B cell (primary cell): Measurements from ENCODE around the gene ANGEL2. TPM values are rescaled to one million over a fixed set of nuclear protein-coding genes. Genes with fewer than 3 reads are reported as not detected.
A peak's percentile ranks its signal among the peaks of the same experiment; 100 is the strongest.

ENCODE experiments used
- ATAC-seq: fragments of 200-7000 bp; cut with Tn5 transposase; one replicate; pipeline ENCODE4 v1.10.0; 2021; ENCODE audit warnings: low read depth, mild to moderate bottlenecking, moderate number of reproducible peaks, moderate library complexity
- CTCF ChIA-PET: fragments of 350-600 bp; sonication (Branson Sonifier 250); formaldehyde crosslinking; loops from one replicate; lab custom pipeline; 2021; ENCODE audit warnings: antibody characterized with exemption, inconsistent platforms; lab: Charles Lee
- POLR2A ChIA-PET: fragments of 350-600 bp; sonication (Branson Sonifier 250); formaldehyde crosslinking; loops from one replicate; lab custom pipeline; 2021; ENCODE audit warnings: antibody characterized with exemption; lab: Charles Lee
- DNase-seq: peaks from one replicate; pipeline ENCODE4 v3.0.0; 2013
- H2AFZ ChIP-seq: 2 replicates; pipeline ENCODE4 v1.6.1; 2012; ENCODE audit warnings: mild to moderate bottlenecking, low read depth, low read length; ENCODE audit not compliant: insufficient read depth, poor library complexity, severe bottlenecking
- H3K27ac ChIP-seq, 2 donors: 1 replicate in 1 of 2; 2 replicates in 1 of 2; pipeline ENCODE4 v1.5.1; 2012 to 2013; ENCODE audit warnings: low read length in 2 of 2, mild to moderate bottlenecking in 2 of 2, moderate library complexity in 1 of 2
- H3K27me3 ChIP-seq, 4 experiments: fragments of 200-600 bp in 1 of 4; sonication (generic) in 1 of 4; replicated peaks in 1 of 4; 1 replicate in 2 of 4; 2 replicates in 2 of 4; pipeline versions ENCODE4 v1.6.1 to v1.7.0; 2013 to 2016; ENCODE audit warnings: low read length in 3 of 4, mild to moderate bottlenecking in 2 of 4, mixed read lengths in 1 of 4, moderate library complexity in 1 of 4; ENCODE audit not compliant: insufficient read depth in 4 of 4, control insufficient read depth in 3 of 4; ENCODE audit errors: control extremely low read depth in 1 of 4
- H3K36me3 ChIP-seq, 2 experiments: replicated peaks in 1 of 2; 1 replicate in 1 of 2; 2 replicates in 1 of 2; pipeline versions ENCODE4 v1.6.1 to v1.7.1; 2013; ENCODE audit warnings: low read length in 1 of 2; ENCODE audit not compliant: insufficient read depth in 2 of 2, control insufficient read depth in 1 of 2; ENCODE audit errors: control extremely low read depth in 1 of 2, extremely low read depth in 1 of 2
- H3K4me1 ChIP-seq, 2 donors: fragments of 200-600 bp in 1 of 2; sonication (generic) in 1 of 2; 1 replicate in 1 of 2; 2 replicates in 1 of 2; pipeline versions ENCODE4 v1.5.1 to v1.6.1; 2013 to 2017; ENCODE audit warnings: low read length in 2 of 2; ENCODE audit not compliant: control insufficient read depth in 2 of 2, insufficient read depth in 2 of 2
- H3K4me2 ChIP-seq: replicated peaks from 2 replicates; pipeline ENCODE3; 2012; ENCODE audit warnings: mild to moderate bottlenecking, low read depth, low read length; ENCODE audit not compliant: poor library complexity, severe bottlenecking
- H3K4me3 ChIP-seq, 5 experiments: fragments of 200-600 bp in 1 of 5; sonication (generic) in 1 of 5; 1 replicate in 3 of 5; 2 replicates in 2 of 5; pipeline versions ENCODE4 v1.5.1 to v1.7.0; 2011 to 2016; ENCODE audit warnings: low read length in 4 of 5, mild to moderate bottlenecking in 4 of 5, low read depth in 2 of 5, control low read depth in 1 of 5, moderate library complexity in 1 of 5; ENCODE audit not compliant: insufficient read depth in 1 of 5; ENCODE audit errors: control extremely low read depth in 1 of 5, extremely low read depth in 1 of 5
- H3K79me2 ChIP-seq: fragments of 200-600 bp; sonication (generic); one replicate; pipeline ENCODE4 v1.6.0; 2016; ENCODE audit warnings: low read length; ENCODE audit not compliant: control insufficient read depth, insufficient read depth
- H3K9ac ChIP-seq: fragments of 200-600 bp; sonication (generic); 2 replicates; pipeline ENCODE4 v1.6.1; 2017; ENCODE audit warnings: mild to moderate bottlenecking, low read length, moderate library complexity
- H3K9me3 ChIP-seq, 3 donors: one replicate each; pipeline versions ENCODE4 v1.6.1 to v1.7.1; 2013; ENCODE audit warnings: low read length in 2 of 3; ENCODE audit not compliant: control insufficient read depth in 2 of 3, insufficient read depth in 1 of 3; ENCODE audit errors: control extremely low read depth in 1 of 3
- H4K20me1 ChIP-seq: 2 replicates; pipeline ENCODE4 v1.6.0; 2012; ENCODE audit warnings: mild to moderate bottlenecking, low read length; ENCODE audit not compliant: insufficient read depth, control insufficient read depth, poor library complexity, severe bottlenecking
- H3K27ac Mint-ChIP-seq: one replicate; pipeline ENCODE4 v1.8.0; 2021; ENCODE audit warnings: mixed read lengths
- H3K27me3 Mint-ChIP-seq: one replicate; pipeline ENCODE4 v1.8.0; 2021; ENCODE audit warnings: mixed read lengths
- H3K4me1 Mint-ChIP-seq: one replicate; pipeline ENCODE4 v1.8.0; 2021; ENCODE audit warnings: mixed read lengths
- H3K4me3 Mint-ChIP-seq: one replicate; pipeline ENCODE4 v1.8.0; 2021; ENCODE audit warnings: mixed read lengths
- H3K9me3 Mint-ChIP-seq: one replicate; pipeline ENCODE4 v1.8.0; 2022; ENCODE audit warnings: mixed read lengths; ENCODE audit not compliant: insufficient read depth
- EZH2 ChIP-seq: IDR thresholded peaks from 2 replicates; pipeline ENCODE4 v1.6.1; 2012; ENCODE audit warnings: borderline replicate concordance, low read depth, mild to moderate bottlenecking, moderate library complexity, low read length; ENCODE audit not compliant: insufficient read depth, poor library complexity, severe bottlenecking
- WGBS: methylation state at CpG from one replicate; pipeline ENCODE4 v1.1.5; 2013; ENCODE audit warnings: missing lambda C conversion rate; ENCODE audit not compliant: insufficient coverage; 5-methylcytosine and 5-hydroxymethylcytosine counted together
- intact Hi-C: fragments of 100-400 bp; cut with micrococcal nuclease; formaldehyde crosslinking; loops from one replicate; pipeline ENCODE4 v1.10.0; 2022
- polyA plus RNA-seq: library from polyadenylated mRNA; depleted of rRNA; stranded (reverse); fragments of >200 nt; gene quantifications from 2 replicates; pipeline ENCODE4 v1.2.3, GENCODE V29; 2012
- total RNA-seq, 2 donors: library from RNA; stranded (reverse); fragments of 120-200 nt in 1 of 2; gene quantifications; 1 replicate in 1 of 2; 2 replicates in 1 of 2; pipeline versions ENCODE4 v1.2.3 to v1.2.4, GENCODE V29; 2013 to 2022
- TF ChIP-seq, protein P1 (sequence below): fragments of 200-600 bp; IDR thresholded peaks from one replicate; pipeline ENCODE4 v1.8.0; 2022; ENCODE audit warnings: antibody characterized with exemption, mild to moderate bottlenecking

The ANGEL2 gene
- total and polyA plus RNA-seq, 2 donors (not counting 1 experiment from before 2014, with no cell fraction given): 25.2 to 94.2 TPM

DNA sequence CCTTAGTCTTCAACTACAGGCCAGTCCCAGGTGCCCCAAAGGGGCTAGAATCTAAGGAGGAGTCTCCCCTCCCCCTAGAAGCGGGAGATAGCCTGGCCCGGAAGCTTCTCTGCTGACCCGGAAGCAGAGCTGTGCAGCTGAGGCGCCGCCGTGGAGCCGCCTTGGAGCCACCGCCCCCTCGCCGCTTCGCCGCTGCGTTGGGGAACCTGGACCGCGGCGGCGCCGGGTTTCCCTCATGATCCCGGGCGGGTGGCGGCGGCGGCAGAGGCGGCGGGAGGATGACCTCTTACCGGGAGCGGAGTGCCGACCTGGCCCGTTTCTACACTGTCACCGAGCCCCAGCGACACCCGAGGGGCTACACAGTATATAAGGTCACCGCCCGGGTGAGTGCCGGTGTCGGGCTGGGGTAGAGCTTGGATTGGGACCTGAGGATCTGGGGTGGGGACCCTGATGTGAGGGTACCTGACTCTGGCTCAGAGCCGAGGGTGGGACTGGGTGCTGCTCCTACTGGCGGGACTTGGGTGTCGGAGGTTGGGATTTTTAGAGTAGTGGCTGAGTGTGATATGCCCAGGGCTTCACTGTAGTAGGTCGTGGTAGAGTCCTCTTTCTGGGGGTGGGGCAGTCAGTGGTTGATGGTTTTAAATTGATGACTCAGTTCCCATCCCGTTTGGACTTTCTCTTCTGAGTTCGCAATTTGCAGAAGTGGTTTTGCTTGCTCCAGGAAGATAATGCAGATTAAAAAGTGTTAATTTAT is 35.6 kb upstream of the ANGEL2 start, which contains the start of gene RPS6KC1:
RPS6KC1 (plus strand) TSS at position 115 of the 754 bp plus-strand sequence; CDS start at position 279, 164 bp downstream.
- peaks cover 22% of the 10 kb centered on the region for H3K4me1 Mint-ChIP-seq
- H3K4me3 Mint-ChIP-seq: peak within 1 kb of the TSS; percentile 97
- Histone ChIP-seq H3K9me3 (peaks cover 0 to 5% (median 0%) of the 10 kb centered on the region in 3 donors), H3K4me1 (peaks cover 12 to 13% of the 10 kb centered on the region in 2 donors), H3K27me3 (peaks cover 0 to 6% (median under 1%) of the 10 kb centered on the region in 4 experiments), H4K20me1 (no peaks in the 10 kb centered on the region), H3K4me3 (peak within 1 kb of the TSS; percentile 77 to 87 (median 82)), H3K9ac (peak within 1 kb of the TSS; percentile 79), H3K36me3 (no peaks in the 10 kb centered on the region), H3K4me2 (peak within 1 kb of the TSS; percentile 82), H2AFZ (peak within 1 kb of the TSS; percentile 99), H3K79me2 (peaks cover 43% of the 10 kb centered on the region), H3K27ac (peak within 1 kb of the TSS; percentile 69 to 71)
- intact Hi-C loops: loop anchor here (1.0 kb wide), 2 partner anchors 36 to 260 kb away; partner anchors contain the start of genes ANGEL2, NSL1 and TATDN3
- DNase-seq (peak; percentile 86), ATAC-seq (peak; percentile 95)
- ChIA-PET CTCF (interaction anchor here (0.7 to 1.0 kb wide), 4 partner anchors 11 to 269 kb away, joined by 3 to 4 read pairs (median 3); partner anchors contain the start of genes ANGEL2, NSL1 and TATDN3), POLR2A (interaction anchor here (0.6 to 1.8 kb wide), 2 partner anchors 11 to 37 kb away, joined by 3 to 7 read pairs; no protein-coding TSS in a partner anchor)
- WGBS: under 1% methylated on average over 42 of the region's 42 CpGs
- peaks cover 18% of the 10 kb centered on the region for H3K27me3 Mint-ChIP-seq
- H3K27ac Mint-ChIP-seq: peak within 1 kb of the TSS; percentile 86
- TF ChIP-seq, protein P1, sequence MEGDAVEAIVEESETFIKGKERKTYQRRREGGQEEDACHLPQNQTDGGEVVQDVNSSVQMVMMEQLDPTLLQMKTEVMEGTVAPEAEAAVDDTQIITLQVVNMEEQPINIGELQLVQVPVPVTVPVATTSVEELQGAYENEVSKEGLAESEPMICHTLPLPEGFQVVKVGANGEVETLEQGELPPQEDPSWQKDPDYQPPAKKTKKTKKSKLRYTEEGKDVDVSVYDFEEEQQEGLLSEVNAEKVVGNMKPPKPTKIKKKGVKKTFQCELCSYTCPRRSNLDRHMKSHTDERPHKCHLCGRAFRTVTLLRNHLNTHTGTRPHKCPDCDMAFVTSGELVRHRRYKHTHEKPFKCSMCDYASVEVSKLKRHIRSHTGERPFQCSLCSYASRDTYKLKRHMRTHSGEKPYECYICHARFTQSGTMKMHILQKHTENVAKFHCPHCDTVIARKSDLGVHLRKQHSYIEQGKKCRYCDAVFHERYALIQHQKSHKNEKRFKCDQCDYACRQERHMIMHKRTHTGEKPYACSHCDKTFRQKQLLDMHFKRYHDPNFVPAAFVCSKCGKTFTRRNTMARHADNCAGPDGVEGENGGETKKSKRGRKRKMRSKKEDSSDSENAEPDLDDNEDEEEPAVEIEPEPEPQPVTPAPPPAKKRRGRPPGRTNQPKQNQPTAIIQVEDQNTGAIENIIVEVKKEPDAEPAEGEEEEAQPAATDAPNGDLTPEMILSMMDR: no peak
- TF ChIP-seq EZH2: no peak
- H3K9me3 Mint-ChIP-seq: peaks cover 3% of the 10 kb centered on the region
